Omental fat pad (tissue), 4 donors: ENCODE measurements around the gene NTMT1. TPM values are rescaled to one million over a fixed set of nuclear protein-coding genes. Genes with fewer than 3 reads are reported as not detected.

Source experiments
- ATAC-seq: fragments of 150-250 bp; one replicate; pipeline ENCODE4 v1.9.1; 2016; ENCODE audit warnings: mild to moderate bottlenecking, moderate library complexity; ENCODE audit not compliant: low FRiP score
- DNase-seq: peaks from one replicate; pipeline ENCODE4 v3.0.0-alpha.2; 2019; ENCODE audit warnings: low spot score
- total RNA-seq, 4 donors: library from RNA; depleted of rRNA; stranded (reverse); fragments of >200 nt; gene quantifications; one replicate each; pipeline ENCODE4 v1.1.0, GENCODE V29; 2016
- TF ChIP-seq, protein P1 (sequence below), 3 donors: fragments of 450-650 bp; IDR thresholded peaks; one replicate each; pipeline ENCODE4 v1.5.1; 2016 to 2017; ENCODE audit warnings: antibody characterized with exemption in 3 of 3, mild to moderate bottlenecking in 3 of 3, moderate library complexity in 2 of 3

The NTMT1 gene
- total RNA-seq, 4 donors from 2014 or later = 15.8 to 37.9 (median 20.3) TPM

GRCh38 chr9:129644365-129644764 lies 18.4 kb downstream of the NTMT1 start:
- TF ChIP-seq, protein P1, sequence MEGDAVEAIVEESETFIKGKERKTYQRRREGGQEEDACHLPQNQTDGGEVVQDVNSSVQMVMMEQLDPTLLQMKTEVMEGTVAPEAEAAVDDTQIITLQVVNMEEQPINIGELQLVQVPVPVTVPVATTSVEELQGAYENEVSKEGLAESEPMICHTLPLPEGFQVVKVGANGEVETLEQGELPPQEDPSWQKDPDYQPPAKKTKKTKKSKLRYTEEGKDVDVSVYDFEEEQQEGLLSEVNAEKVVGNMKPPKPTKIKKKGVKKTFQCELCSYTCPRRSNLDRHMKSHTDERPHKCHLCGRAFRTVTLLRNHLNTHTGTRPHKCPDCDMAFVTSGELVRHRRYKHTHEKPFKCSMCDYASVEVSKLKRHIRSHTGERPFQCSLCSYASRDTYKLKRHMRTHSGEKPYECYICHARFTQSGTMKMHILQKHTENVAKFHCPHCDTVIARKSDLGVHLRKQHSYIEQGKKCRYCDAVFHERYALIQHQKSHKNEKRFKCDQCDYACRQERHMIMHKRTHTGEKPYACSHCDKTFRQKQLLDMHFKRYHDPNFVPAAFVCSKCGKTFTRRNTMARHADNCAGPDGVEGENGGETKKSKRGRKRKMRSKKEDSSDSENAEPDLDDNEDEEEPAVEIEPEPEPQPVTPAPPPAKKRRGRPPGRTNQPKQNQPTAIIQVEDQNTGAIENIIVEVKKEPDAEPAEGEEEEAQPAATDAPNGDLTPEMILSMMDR (IDR thresholded peaks at IDR 0.05) = no peak
- DNase-seq (no peak), ATAC-seq (no peak)

DNA sequence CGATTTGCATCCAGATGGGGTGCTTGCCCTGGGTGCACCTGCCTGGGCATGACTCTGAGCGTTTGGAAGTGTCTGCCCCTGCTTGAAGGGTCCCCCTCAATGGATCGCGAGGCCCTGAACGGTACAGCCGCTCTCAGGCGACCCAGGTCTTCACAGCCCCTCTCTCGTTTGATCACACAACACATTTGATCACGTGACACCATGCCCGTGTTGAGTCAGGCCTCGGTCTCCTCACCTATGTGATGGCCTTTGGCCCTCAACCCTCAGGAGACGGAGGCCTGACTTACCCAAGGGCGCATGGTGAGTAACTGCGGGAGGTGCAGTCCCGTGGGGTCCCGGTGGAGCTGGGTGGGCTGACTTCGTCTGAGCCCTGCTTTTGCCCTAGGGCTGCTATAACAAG lies 18.9 kb downstream of the NTMT1 start:
- TF ChIP-seq, protein P1 (IDR thresholded peaks at IDR 0.05) = no peak
- no peak for ATAC-seq
- no peak for DNase-seq

DNA sequence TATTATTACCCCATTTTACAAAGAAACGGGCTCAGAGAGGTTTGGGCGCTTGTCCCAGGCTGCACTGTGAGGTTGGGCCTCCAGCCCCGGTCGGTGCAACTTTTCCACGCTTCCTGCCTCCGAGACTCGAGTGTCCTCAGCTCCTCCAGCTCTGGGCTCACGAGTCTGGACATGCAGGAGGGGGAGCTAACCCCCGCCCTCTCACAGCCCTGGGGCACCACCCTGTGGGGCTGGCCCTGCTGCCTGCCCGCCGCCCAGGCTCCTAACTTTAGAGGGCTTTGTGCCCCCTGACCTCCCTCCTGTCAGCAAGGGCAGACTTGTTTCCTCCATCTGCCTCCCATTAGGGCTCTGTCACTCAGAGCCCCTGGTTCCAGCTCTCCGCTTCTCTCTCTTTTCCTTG lies 20.3 kb downstream of the NTMT1 start:
- DNase-seq (no peak), ATAC-seq (no peak)
- TF ChIP-seq, protein P1 (IDR thresholded peaks at IDR 0.05) = no peak

DNA sequence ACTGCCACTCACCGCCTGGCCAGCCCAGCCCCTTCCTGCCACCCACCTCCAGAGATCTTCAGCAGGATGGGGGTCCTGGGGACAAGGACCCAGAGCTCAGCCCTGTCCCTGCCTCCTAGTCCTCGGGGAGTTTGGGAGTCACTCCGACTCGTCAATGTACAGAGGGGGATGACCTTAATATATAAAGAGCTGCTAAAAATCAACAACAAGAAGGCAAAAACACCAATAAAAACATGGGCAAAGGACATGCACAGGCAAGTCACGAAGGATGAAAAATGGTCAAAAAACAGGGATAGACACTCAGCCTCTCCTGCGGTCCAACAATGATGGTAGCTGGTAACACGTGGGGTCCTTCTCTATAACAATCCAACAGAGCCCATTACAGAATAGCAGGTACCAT lies 20.7 kb downstream of the NTMT1 start:
- ATAC-seq = no peak
- DNase-seq = no peak
- TF ChIP-seq, protein P1 (IDR thresholded peaks at IDR 0.05) = no peak

DNA sequence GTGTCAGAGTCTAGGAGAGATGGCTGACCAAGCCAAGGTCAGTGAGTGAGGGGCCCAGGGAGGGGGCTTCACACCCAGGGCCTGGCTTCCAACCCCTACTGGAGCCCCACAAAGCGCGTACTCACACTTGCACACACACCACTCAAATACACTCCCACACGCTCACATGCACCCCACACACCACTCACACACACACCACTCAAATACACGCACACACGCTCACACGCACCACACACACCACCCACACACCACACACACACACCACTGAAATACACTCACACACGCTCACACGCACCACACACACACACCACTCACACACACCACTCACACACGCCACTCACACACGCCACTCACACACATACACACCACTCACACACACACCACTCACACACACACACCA lies 21.7 kb downstream of the NTMT1 start:
- no peak for ATAC-seq
- no peak for DNase-seq
- TF ChIP-seq, protein P1 (IDR thresholded peaks at IDR 0.05) = no peak

DNA sequence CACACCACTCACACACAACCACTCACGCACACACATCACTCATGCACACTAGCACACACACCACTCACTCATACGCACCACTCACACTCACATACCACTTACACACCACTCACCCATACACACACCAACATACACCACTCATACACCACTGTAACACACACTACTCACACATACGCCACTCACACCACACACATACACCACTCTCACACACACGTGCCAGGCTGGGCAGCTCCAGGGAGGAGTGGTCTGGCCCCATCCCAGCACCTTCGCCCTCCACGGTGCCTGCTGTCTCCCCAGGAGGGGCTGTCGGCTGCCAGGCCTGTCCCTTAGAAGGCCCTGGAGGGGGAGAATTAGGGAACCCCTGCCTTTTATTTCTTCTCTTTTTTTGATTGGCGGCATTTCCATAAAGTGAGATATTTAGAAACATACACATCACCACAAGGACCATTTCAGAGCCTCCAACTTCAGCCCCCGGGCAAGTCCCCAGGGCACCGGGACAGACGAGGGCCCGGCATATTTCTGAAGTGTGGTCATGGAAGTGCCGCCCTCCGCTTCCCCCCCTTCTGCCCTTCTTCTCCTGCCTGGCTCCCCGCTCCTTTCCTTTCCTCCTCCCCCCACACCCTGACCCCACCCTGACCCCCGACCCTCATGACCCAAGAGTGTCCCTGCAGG lies 22.3 kb downstream of the NTMT1 start:
- TF ChIP-seq, protein P1 (IDR thresholded peaks at IDR 0.05) = no peak
- DNase-seq (no peak), ATAC-seq (no peak)

DNA sequence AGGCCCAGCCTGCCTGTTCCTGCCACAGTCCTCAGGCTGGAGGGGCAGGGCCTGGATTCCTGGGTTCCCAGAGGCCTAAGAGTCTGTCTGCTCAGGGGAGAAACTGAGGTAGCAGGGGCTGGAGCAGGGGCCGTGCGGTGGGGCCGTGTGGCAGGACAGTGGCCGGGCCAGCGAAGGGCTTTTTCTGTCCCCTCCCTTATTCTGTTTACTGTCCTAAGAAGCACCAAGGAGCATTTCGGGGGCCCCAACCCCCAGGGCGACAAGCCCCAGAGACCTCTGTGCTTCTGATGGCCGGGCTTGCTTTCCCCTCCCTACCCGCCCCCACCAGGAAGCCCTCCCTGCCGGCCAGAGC lies 22.8 kb downstream of the NTMT1 start:
- TF ChIP-seq, protein P1 (IDR thresholded peaks at IDR 0.05) = no peak
- DNase-seq (no peak), ATAC-seq (no peak)
